ENCODE data around the gene RRP9.

- TF ChIP-seq CTCF (IDR thresholded peaks at IDR 0.05; ENCODE audit: low read depth, low read length, poor library complexity, severe bottlenecking) (no peak), EZH2phosphoT487 (IDR thresholded peaks at IDR 0.05; ENCODE audit: borderline replicate concordance, low read length) (no peak)
These were observed 13.6 kb upstream of the RRP9 start, which contains the start of gene GPR62 for GRCh38 chr3:51955175-51955892.
